HepG2 (cell line): Measurements from ENCODE around the gene FBXO44. TPM values are rescaled to one million over a fixed set of nuclear protein-coding genes. Genes with fewer than 3 reads are reported as not detected.

Experiments used
- ELF3 ChIP-seq: IDR thresholded peaks from 2 replicates; pipeline ENCODE4 v1.6.1; 2016; ENCODE audit warnings: missing genetic modification reagents, missing compliant biosample characterization
- FOSL1 ChIP-seq: sonication (generic); formaldehyde crosslinking; IDR thresholded peaks from 2 replicates; pipeline ENCODE4 v1.9.0; 2021; ENCODE audit warnings: missing genetic modification reagents, borderline replicate concordance
- GABPB1 ChIP-seq: IDR thresholded peaks from 2 replicates; pipeline ENCODE4 v1.6.1; 2016; ENCODE audit warnings: mild to moderate bottlenecking, missing genetic modification reagents, moderate library complexity, missing compliant biosample characterization
- GTF3A ChIP-seq: sonication (generic); formaldehyde crosslinking; conservative IDR thresholded peaks from 2 replicates; pipeline ENCODE4 v1.4.0; 2020; ENCODE audit warnings: mild to moderate bottlenecking, missing genetic modification reagents
- JUNB ChIP-seq: sonication (generic); formaldehyde crosslinking; IDR thresholded peaks from 2 replicates; pipeline ENCODE4 v1.8.0; 2022; ENCODE audit warnings: missing genetic modification reagents, mild to moderate bottlenecking, borderline replicate concordance
- KDM2A ChIP-seq: sonication (generic); formaldehyde crosslinking; IDR thresholded peaks from 2 replicates; pipeline ENCODE4 v1.4.0; 2020; ENCODE audit warnings: low read depth, missing genetic modification reagents, borderline replicate concordance
- KLF12 ChIP-seq: sonication (generic); formaldehyde crosslinking; IDR thresholded peaks from 2 replicates; pipeline ENCODE4 v1.4.0; 2020; ENCODE audit warnings: missing genetic modification reagents, borderline replicate concordance
- LCORL ChIP-seq, 2 experiments: fragments of 450-650 bp in 1 of 2; sonication (generic) in 1 of 2; formaldehyde crosslinking in 1 of 2; IDR thresholded peaks; 2 replicates each; pipeline versions ENCODE4 v1.5.0 to v1.6.1; 2017 to 2020; ENCODE audit warnings: antibody characterized with exemption in 1 of 2, missing genetic modification reagents in 1 of 2
- MEIS1 ChIP-seq: sonication (generic); formaldehyde crosslinking; IDR thresholded peaks from 2 replicates; pipeline ENCODE4 v1.9.0; 2021; ENCODE audit warnings: mild to moderate bottlenecking, missing genetic modification reagents, moderate library complexity, borderline replicate concordance
- MXI1 ChIP-seq: IDR thresholded peaks from 3 replicates; pipeline ENCODE4 v1.6.1; 2012; ENCODE audit warnings: low read depth, low read length, inconsistent platforms, borderline replicate concordance
- NCOA2 ChIP-seq: sonication (generic); formaldehyde crosslinking; IDR thresholded peaks from 2 replicates; pipeline ENCODE4 v1.8.0; 2022; ENCODE audit warnings: inconsistent platforms
- PCBP1 ChIP-seq: fragments of 200-400 bp; formaldehyde crosslinking; IDR thresholded peaks from 2 replicates; pipeline ENCODE4 v1.6.1; 2017; ENCODE audit warnings: mild to moderate bottlenecking, low read depth, low read length, borderline replicate concordance
- RXRB ChIP-seq: IDR thresholded peaks from 2 replicates; pipeline ENCODE4 v1.6.1; 2016; ENCODE audit warnings: borderline replicate concordance, missing genetic modification reagents, missing compliant biosample characterization
- SALL2 ChIP-seq: sonication (generic); formaldehyde crosslinking; IDR thresholded peaks from 2 replicates; pipeline ENCODE4 v1.8.1; 2023; ENCODE audit warnings: mild to moderate bottlenecking, missing genetic modification reagents, inconsistent platforms
- SKIL ChIP-seq: sonication (generic); formaldehyde crosslinking; IDR thresholded peaks from 2 replicates; pipeline ENCODE4 v1.8.0; 2022; ENCODE audit warnings: missing genetic modification reagents, mild to moderate bottlenecking, moderate library complexity, borderline replicate concordance
- SNRNP70 ChIP-seq: fragments of 200-400 bp; formaldehyde crosslinking; IDR thresholded peaks from 2 replicates; pipeline ENCODE4 v1.6.1; 2017; ENCODE audit warnings: mild to moderate bottlenecking, low read depth, low read length, moderate library complexity
- SPEN ChIP-seq: sonication (generic); formaldehyde crosslinking; IDR thresholded peaks from 2 replicates; pipeline ENCODE4 v1.5.1; 2020; ENCODE audit warnings: low read depth, mild to moderate bottlenecking, missing genetic modification reagents
- ZEB1 ChIP-seq: IDR thresholded peaks from 2 replicates; pipeline ENCODE4 v1.6.1; 2012; ENCODE audit warnings: mild to moderate bottlenecking, low read depth, inconsistent platforms; ENCODE audit not compliant: insufficient replicate concordance
- ZFP90 ChIP-seq: sonication (generic); formaldehyde crosslinking; IDR thresholded peaks from 2 replicates; pipeline ENCODE4 v1.8.0; 2022; ENCODE audit warnings: missing genetic modification reagents, mild to moderate bottlenecking, inconsistent platforms, borderline replicate concordance
- ZIK1 ChIP-seq: sonication (generic); formaldehyde crosslinking; IDR thresholded peaks from 2 replicates; pipeline ENCODE4 v1.5.0; 2020; ENCODE audit warnings: mild to moderate bottlenecking, low read depth, missing genetic modification reagents, borderline replicate concordance
- ZNF337 ChIP-seq: sonication (generic); formaldehyde crosslinking; IDR thresholded peaks from 2 replicates; pipeline ENCODE4 v1.5.1; 2020; ENCODE audit warnings: missing genetic modification reagents, low read depth, mild to moderate bottlenecking, borderline replicate concordance
- ZNF598 ChIP-seq: sonication (generic); formaldehyde crosslinking; IDR thresholded peaks from 2 replicates; pipeline ENCODE4 v1.5.1; 2020; ENCODE audit warnings: mild to moderate bottlenecking, missing genetic modification reagents, borderline replicate concordance
- ZNF644 ChIP-seq: IDR thresholded peaks from 2 replicates; pipeline ENCODE4 v1.6.1; 2016; ENCODE audit warnings: low read depth
- ZNF672 ChIP-seq: sonication (generic); formaldehyde crosslinking; IDR thresholded peaks from 2 replicates; pipeline ENCODE4 v1.8.1; 2022; ENCODE audit warnings: missing genetic modification reagents
- ZNF720 ChIP-seq: sonication (generic); formaldehyde crosslinking; IDR thresholded peaks from 2 replicates; pipeline ENCODE4 v1.4.0; 2020; ENCODE audit warnings: missing genetic modification reagents
- ZSCAN21 ChIP-seq: sonication (generic); formaldehyde crosslinking; IDR thresholded peaks from 2 replicates; pipeline ENCODE4 v1.8.0; 2022; ENCODE audit warnings: mild to moderate bottlenecking, missing genetic modification reagents, moderate library complexity, borderline replicate concordance
- polyA plus RNA-seq, 8 experiments: library from polyadenylated mRNA; depleted of rRNA in 3 of 8; stranded (reverse) in 7 of 8; unstranded in 1 of 8; fragments of >200 nt; fragmentation: Illumina TruSeq in 4 of 8; extraction: Trizol in 4 of 8; gene quantifications; 2 replicates each; pipeline versions ENCODE4 v1.2.1 to v1.2.3, GENCODE V29; 2011 to 2016; ENCODE audit warnings: low read depth in 4 of 8, missing spikeins in 1 of 8, mixed read lengths in 1 of 8; ENCODE audit not compliant: insufficient read depth in 1 of 8
- total RNA-seq, 5 experiments: library from RNA; depleted of rRNA; stranded (reverse); fragments of >200 nt; fragmentation: Illumina TruSeq; extraction: Trizol; gene quantifications; 2 replicates each; pipeline ENCODE4 v1.2.3, GENCODE V29; 2016; ENCODE audit warnings: low read depth in 1 of 5
- TF ChIP-seq, protein P1 (sequence below): IDR thresholded peaks from 2 replicates; pipeline ENCODE4 v1.6.1; 2016; ENCODE audit warnings: missing compliant biosample characterization, missing genetic modification reagents, borderline replicate concordance

Gene FBXO44
- total and polyA plus RNA-seq, 2 of the 13 experiments (the other 11 are each of a cell fraction or from before 2014, with no cell fraction given) = 22.4 to 27.9 TPM

GRCh38 chr1:11653101-11653860 is 1.4 kb upstream of the FBXO44 start (continued):
- TF ChIP-seq, protein P1, sequence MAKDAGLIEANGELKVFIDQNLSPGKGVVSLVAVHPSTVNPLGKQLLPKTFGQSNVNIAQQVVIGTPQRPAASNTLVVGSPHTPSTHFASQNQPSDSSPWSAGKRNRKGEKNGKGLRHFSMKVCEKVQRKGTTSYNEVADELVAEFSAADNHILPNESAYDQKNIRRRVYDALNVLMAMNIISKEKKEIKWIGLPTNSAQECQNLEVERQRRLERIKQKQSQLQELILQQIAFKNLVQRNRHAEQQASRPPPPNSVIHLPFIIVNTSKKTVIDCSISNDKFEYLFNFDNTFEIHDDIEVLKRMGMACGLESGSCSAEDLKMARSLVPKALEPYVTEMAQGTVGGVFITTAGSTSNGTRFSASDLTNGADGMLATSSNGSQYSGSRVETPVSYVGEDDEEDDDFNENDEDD (CRISPR knock-in tag) = no peak; the same call in 1 of the 2 replicates
- TF ChIP-seq RXRB (CRISPR knock-in tag) (peak; percentile 51), ZEB1 (peak; percentile 76), ZNF598 (CRISPR knock-in tag) (no peak), GABPB1 (CRISPR knock-in tag) (no peak), ZNF672 (CRISPR knock-in tag) (no peak), SALL2 (CRISPR knock-in tag) (no peak), NCOA2 (no peak), ZNF720 (CRISPR knock-in tag) (no peak), KLF12 (CRISPR knock-in tag) (no peak), ZFP90 (no peak), FOSL1 (CRISPR knock-in tag) (peak; percentile 75), JUNB (peak; percentile 76; the same call in 1 of the 2 replicates), ZIK1 (CRISPR knock-in tag) (no peak), PCBP1 (peak; percentile 59; the same call in 1 of the 2 replicates), ZNF337 (CRISPR knock-in tag) (no peak), ZSCAN21 (CRISPR knock-in tag) (no peak), MEIS1 (CRISPR knock-in tag) (no peak), KDM2A (CRISPR knock-in tag) (peak; percentile 3; the same call in 1 of the 2 replicates), SNRNP70 (no peak), ELF3 (CRISPR knock-in tag) (peak; percentile 43; the same call in 1 of the 2 replicates), ZNF644 (CRISPR knock-in tag) (no peak), MXI1 (peak; percentile 48; the same call in 1 of the 3 replicates), SPEN (CRISPR knock-in tag) (peak; percentile 76), LCORL (IDR thresholded peaks at IDR 0.05) (no peak), LCORL (CRISPR knock-in tag; IDR thresholded peaks at IDR 0.05) (0 out of 2 replicates have a peak, but pooled peaks have one; percentile 33), GTF3A (no peak), SKIL (CRISPR knock-in tag) (peak; percentile 58; the same call in 1 of the 2 replicates)
